Measurements from ENCODE around the gene TACR1.
"Not testable (repeated sequence)": the region's sequence is repeated elsewhere in the genome, so short reads cannot be mapped to it uniquely, and the experiment has no call there.

Gene TACR1

DNA sequence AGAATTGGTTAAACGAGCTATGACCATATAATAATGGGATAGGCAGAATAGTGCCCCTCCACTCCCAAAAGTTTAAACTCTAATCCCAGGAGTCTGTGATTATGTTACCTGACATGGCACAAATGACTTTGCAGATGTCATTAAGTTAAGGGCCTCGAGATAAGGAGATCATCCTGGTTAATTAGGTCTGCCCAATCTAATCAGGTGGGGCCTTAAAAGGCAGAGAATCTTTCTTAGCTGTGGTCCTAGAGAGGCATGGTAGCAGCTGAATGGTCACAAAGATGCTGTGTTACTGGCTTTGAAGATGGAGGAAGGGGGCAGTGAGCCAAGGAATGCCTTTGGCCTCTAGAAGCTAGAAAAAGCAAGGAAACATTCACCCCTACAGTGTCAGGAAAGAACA is 31.1 kb downstream of the TACR1 start:
- Histone ChIP-seq H3K27me3 (ENCODE audit: control insufficient read depth, insufficient read depth, low read length) (no peaks in the 10 kb centered on the region), H3K9ac (ENCODE audit: low read depth, low read length) (no peak overlapping the region), H3K4me1 (ENCODE audit: control insufficient read depth, insufficient read depth, low read length) (no peaks in the 10 kb centered on the region), H3K9me3 (replicated peaks; ENCODE audit: low read length) (no peaks in the 10 kb centered on the region), H3K4me3 (ENCODE audit: low read length) (no peak overlapping the region), H3K36me3 (ENCODE audit: insufficient read depth, low read length) (no peaks in the 10 kb centered on the region), H3K4me2 (ENCODE audit: low read length) (no peak overlapping the region)

DNA sequence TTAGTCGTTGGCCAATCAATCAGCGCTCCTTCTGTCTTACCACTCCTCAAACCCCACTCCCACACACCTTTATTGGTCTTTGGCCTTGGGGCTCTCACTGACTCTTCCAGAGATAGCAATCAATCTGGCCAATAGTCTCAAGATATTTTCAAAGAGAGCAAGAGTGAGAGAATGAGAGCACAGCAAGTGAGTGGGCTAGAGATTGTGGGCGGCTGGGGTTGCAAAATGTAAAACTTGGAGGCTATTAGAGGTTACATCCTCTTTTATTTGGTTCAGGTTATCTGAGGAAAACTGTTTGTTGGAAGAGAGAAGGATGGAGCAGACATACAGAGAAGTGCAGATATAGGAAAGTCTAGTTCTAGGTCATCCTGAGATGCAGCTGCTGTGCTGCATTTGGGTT is 32.8 kb downstream of the TACR1 start:
- Histone ChIP-seq H3K4me1 (ENCODE audit: control insufficient read depth, insufficient read depth, low read length) (no peaks in the 10 kb centered on the region), H3K4me3 (ENCODE audit: low read length) (no peak overlapping the region), H3K27me3 (ENCODE audit: control insufficient read depth, insufficient read depth, low read length) (no peaks in the 10 kb centered on the region), H3K9me3 (replicated peaks; ENCODE audit: low read length) (no peaks in the 10 kb centered on the region), H3K4me2 (ENCODE audit: low read length) (no peak overlapping the region), H3K9ac (ENCODE audit: low read depth, low read length) (no peak overlapping the region), H3K36me3 (ENCODE audit: insufficient read depth, low read length) (no peaks in the 10 kb centered on the region)

DNA sequence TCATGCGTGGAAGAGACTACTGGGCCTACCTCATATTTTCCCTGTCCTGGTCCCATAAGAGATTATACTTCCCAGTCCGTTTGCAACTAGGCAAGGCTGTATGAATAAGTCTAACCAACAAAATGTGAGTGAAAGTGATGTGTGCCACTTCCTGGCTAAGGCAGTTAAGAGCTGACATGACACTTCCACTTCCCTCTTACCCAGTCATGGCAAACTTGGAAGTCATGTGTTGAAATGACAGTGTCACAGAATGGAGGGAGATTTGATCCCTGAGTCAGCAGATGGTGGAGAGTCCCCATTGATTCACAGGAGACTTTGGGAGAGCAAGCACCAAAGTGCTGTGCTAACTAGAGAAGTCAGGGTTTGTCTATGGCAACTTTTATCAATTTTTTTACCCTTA is 36.4 kb downstream of the TACR1 start:
- no peaks in the 10 kb centered on the region for H3K36me3 ChIP-seq (ENCODE audit: insufficient read depth, low read length)
- H3K4me3 ChIP-seq (ENCODE audit: low read length) = no peak overlapping the region
- no peaks in the 10 kb centered on the region for H3K9me3 ChIP-seq (replicated peaks; ENCODE audit: low read length)
- no peaks in the 10 kb centered on the region for H3K27me3 ChIP-seq (ENCODE audit: control insufficient read depth, insufficient read depth, low read length)
- no peak overlapping the region for H3K4me2 ChIP-seq (ENCODE audit: low read length)
- no peak overlapping the region for H3K9ac ChIP-seq (ENCODE audit: low read depth, low read length)
- H3K4me1 ChIP-seq (ENCODE audit: control insufficient read depth, insufficient read depth, low read length) = no peaks in the 10 kb centered on the region

- Histone ChIP-seq H3K27me3 (ENCODE audit: control insufficient read depth, insufficient read depth, low read length) (no peaks in the 10 kb centered on the region), H3K4me3 (ENCODE audit: low read length) (no peak overlapping the region), H3K4me2 (ENCODE audit: low read length) (no peak overlapping the region), H3K9ac (ENCODE audit: low read depth, low read length) (no peak overlapping the region), H3K9me3 (replicated peaks; ENCODE audit: low read length) (no peaks in the 10 kb centered on the region), H3K36me3 (ENCODE audit: insufficient read depth, low read length) (no peaks in the 10 kb centered on the region), H3K4me1 (ENCODE audit: control insufficient read depth, insufficient read depth, low read length) (no peaks in the 10 kb centered on the region)
These were observed 37.1 kb downstream of the TACR1 start for GRCh38 chr2:75162259-75162658.

- no peaks in the 10 kb centered on the region for H3K9me3 ChIP-seq (replicated peaks; ENCODE audit: low read length)
- no peaks in the 10 kb centered on the region for H3K4me1 ChIP-seq (ENCODE audit: control insufficient read depth, insufficient read depth, low read length)
- H3K4me2 ChIP-seq (ENCODE audit: low read length) = no peak overlapping the region
- no peaks in the 10 kb centered on the region for H3K36me3 ChIP-seq (ENCODE audit: insufficient read depth, low read length)
- H3K4me3 ChIP-seq (ENCODE audit: low read length) = no peak overlapping the region
- no peaks in the 10 kb centered on the region for H3K27me3 ChIP-seq (ENCODE audit: control insufficient read depth, insufficient read depth, low read length)
- no peak overlapping the region for H3K9ac ChIP-seq (ENCODE audit: low read depth, low read length)
These were observed 41.9 kb downstream of the TACR1 start for GRCh38 chr2:75157435-75157834.

DNA sequence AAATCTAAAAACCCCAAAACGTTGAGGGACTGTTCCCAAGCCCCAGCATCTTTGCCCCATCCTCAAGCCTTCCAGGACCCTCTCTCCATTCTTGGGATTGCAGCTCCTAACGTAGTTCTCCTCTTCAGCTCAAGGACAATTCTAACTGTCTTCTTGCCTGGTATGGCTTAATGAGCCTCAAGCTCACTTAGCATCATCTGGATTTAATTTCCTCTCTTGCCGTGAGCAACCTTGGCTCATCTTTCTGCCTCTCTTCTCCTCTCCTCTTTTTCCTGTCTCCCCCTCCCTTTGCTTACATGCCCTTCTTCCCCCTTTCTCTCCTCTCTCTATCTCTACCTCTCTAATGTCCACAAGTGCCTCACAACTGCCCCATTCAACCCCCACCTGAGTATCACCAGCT is 44.2 kb downstream of the TACR1 start:
- no peaks in the 10 kb centered on the region for H3K4me1 ChIP-seq (ENCODE audit: control insufficient read depth, insufficient read depth, low read length)
- no peaks in the 10 kb centered on the region for H3K9me3 ChIP-seq (replicated peaks; ENCODE audit: low read length)
- H3K4me3 ChIP-seq (ENCODE audit: low read length) = no peak overlapping the region
- no peaks in the 10 kb centered on the region for H3K27me3 ChIP-seq (ENCODE audit: control insufficient read depth, insufficient read depth, low read length)
- no peaks in the 10 kb centered on the region for H3K36me3 ChIP-seq (ENCODE audit: insufficient read depth, low read length)
- no peak overlapping the region for H3K4me2 ChIP-seq (ENCODE audit: low read length)
- no peak overlapping the region for H3K9ac ChIP-seq (ENCODE audit: low read depth, low read length)

GRCh38 chr2:75153221-75153620 is 46.1 kb downstream of the TACR1 start:
- no peaks in the 10 kb centered on the region for H3K27me3 ChIP-seq (ENCODE audit: control insufficient read depth, insufficient read depth, low read length)
- H3K4me1 ChIP-seq (ENCODE audit: control insufficient read depth, insufficient read depth, low read length) = no peaks in the 10 kb centered on the region
- no peaks in the 10 kb centered on the region for H3K9me3 ChIP-seq (replicated peaks; ENCODE audit: low read length)
- H3K36me3 ChIP-seq (ENCODE audit: insufficient read depth, low read length) = no peaks in the 10 kb centered on the region
- no peak overlapping the region for H3K9ac ChIP-seq (ENCODE audit: low read depth, low read length)
- no peak overlapping the region for H3K4me3 ChIP-seq (ENCODE audit: low read length)
- no peak overlapping the region for H3K4me2 ChIP-seq (ENCODE audit: low read length)

DNA sequence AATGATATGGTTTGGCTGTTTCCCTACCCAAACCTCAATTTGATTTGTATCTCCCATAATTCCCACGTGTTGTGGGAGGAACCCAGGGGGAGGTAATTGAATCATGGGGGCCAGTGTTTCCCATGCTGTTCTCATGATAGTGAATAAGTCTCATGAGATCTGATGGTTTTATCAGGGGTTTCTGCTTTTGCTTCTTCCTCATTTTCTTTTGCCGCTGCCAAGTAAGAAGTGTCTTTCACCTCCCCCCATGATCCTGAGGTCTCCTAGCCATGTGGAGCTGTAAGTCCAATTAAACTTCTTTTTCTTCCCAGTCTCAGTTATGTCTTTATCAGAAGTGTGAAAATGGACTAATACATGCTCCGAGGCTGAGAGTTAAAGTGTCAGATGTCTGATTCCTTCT is 47.1 kb downstream of the TACR1 start:
- H3K4me3 ChIP-seq (ENCODE audit: low read length); H3K4me1 ChIP-seq (ENCODE audit: control insufficient read depth, insufficient read depth, low read length); H3K9me3 ChIP-seq (replicated peaks; ENCODE audit: low read length); H3K36me3 ChIP-seq (ENCODE audit: insufficient read depth, low read length); H3K27me3 ChIP-seq (ENCODE audit: control insufficient read depth, insufficient read depth, low read length); H3K4me2 ChIP-seq (ENCODE audit: low read length); H3K9ac ChIP-seq (ENCODE audit: low read depth, low read length): not testable (repeated sequence)

DNA sequence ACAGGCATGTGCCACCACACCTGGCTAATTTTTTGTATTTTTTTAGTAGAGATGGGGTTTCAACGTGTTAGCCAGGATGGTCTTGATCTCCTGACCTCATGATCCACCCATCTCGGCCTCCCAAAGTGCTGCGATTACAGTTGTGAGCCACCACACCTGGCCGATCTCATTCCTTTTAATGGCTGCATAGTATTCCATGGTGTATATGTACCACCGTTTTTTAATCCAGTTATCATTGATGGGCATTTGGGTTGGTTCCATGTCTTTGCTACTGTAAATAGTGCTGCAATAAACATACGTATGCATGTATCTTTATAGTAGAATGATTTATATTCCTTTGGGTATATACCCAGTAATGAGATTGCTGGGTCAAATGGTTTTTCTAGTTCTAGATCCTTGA is 51.4 kb downstream of the TACR1 start:
- H3K27me3 ChIP-seq (ENCODE audit: control insufficient read depth, insufficient read depth, low read length); H3K4me1 ChIP-seq (ENCODE audit: control insufficient read depth, insufficient read depth, low read length); H3K4me2 ChIP-seq (ENCODE audit: low read length); H3K4me3 ChIP-seq (ENCODE audit: low read length); H3K9me3 ChIP-seq (replicated peaks; ENCODE audit: low read length); H3K9ac ChIP-seq (ENCODE audit: low read depth, low read length); H3K36me3 ChIP-seq (ENCODE audit: insufficient read depth, low read length): not testable (repeated sequence)

DNA sequence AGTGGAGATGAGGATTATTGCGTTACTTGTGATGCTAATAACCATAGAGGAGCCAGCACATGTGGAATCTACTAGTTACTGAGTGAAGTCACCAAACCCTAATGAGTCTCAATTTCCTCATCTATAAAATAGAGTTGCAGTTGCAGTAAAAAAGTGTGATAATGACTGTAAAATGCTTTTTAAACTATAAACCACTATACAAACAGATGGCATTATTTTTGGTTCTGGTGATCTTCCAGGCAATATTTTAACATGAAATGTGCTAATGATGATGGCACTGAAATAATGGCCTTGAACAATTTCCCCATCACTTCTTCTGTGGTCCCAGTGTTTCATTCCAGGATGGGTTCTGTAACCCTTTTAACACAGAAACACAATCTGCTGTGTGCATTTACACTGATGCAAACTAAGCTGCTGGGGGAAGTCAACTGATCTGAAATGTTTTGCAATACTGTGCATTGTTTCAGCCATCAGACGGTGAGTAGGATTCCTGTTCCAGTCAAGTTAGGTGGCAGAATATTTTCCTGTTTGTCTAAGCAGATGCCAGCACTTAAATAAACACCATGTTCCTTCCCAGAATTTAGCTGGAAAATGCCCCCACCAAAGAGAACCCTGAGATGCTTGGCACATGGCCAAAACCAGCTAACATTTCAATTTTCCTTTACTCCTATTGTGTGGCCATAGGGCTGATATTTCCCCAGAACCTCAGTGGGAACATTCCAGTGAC is 52.6 kb downstream of the TACR1 start:
- H3K4me2 ChIP-seq (ENCODE audit: low read length) = no peak overlapping the region
- no peaks in the 10 kb centered on the region for H3K36me3 ChIP-seq (ENCODE audit: insufficient read depth, low read length)
- no peaks in the 10 kb centered on the region for H3K4me1 ChIP-seq (ENCODE audit: control insufficient read depth, insufficient read depth, low read length)
- H3K27me3 ChIP-seq (ENCODE audit: control insufficient read depth, insufficient read depth, low read length) = no peaks in the 10 kb centered on the region
- H3K9me3 ChIP-seq (replicated peaks; ENCODE audit: low read length) = no peaks in the 10 kb centered on the region
- no peak overlapping the region for H3K4me3 ChIP-seq (ENCODE audit: low read length)
- no peak overlapping the region for H3K9ac ChIP-seq (ENCODE audit: low read depth, low read length)

- not testable (repeated sequence) for H3K4me1 ChIP-seq (ENCODE audit: control insufficient read depth, insufficient read depth, low read length); H3K4me2 ChIP-seq (ENCODE audit: low read length); H3K4me3 ChIP-seq (ENCODE audit: low read length); H3K27me3 ChIP-seq (ENCODE audit: control insufficient read depth, insufficient read depth, low read length); H3K36me3 ChIP-seq (ENCODE audit: insufficient read depth, low read length); H3K9me3 ChIP-seq (replicated peaks; ENCODE audit: low read length); H3K9ac ChIP-seq (ENCODE audit: low read depth, low read length)
These were observed 53.1 kb downstream of the TACR1 start for GRCh38 chr2:75146221-75146605.

DNA sequence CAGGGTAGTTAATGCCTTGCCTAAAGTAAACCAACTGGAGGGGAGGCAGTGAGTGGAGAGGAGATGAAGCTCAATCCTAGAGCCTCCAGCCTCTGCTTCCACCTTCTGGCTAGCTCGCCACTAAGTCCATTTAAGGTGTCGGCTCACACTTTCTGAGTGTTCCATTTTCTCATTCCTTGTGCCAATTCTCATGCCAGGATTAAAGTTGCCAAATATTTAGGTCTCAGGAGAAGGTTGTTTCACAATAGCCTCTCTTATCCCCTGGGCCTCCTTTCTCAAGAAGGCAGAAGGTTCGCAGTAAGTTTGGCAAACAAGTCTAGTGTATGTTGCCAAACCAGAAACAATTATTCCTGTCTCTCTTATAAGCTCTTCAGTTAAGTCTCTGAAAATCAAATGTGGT is 57.2 kb downstream of the TACR1 start:
- no peaks in the 10 kb centered on the region for H3K36me3 ChIP-seq (ENCODE audit: insufficient read depth, low read length)
- H3K9ac ChIP-seq (ENCODE audit: low read depth, low read length) = no peak overlapping the region
- no peaks in the 10 kb centered on the region for H3K9me3 ChIP-seq (replicated peaks; ENCODE audit: low read length)
- H3K4me1 ChIP-seq (ENCODE audit: control insufficient read depth, insufficient read depth, low read length) = no peaks in the 10 kb centered on the region
- H3K27me3 ChIP-seq (ENCODE audit: control insufficient read depth, insufficient read depth, low read length) = peaks cover 8% of the 10 kb centered on the region
- no peak overlapping the region for H3K4me3 ChIP-seq (ENCODE audit: low read length)
- H3K4me2 ChIP-seq (ENCODE audit: low read length) = no peak overlapping the region
